ENCODE measurements around the gene POR.

DNA sequence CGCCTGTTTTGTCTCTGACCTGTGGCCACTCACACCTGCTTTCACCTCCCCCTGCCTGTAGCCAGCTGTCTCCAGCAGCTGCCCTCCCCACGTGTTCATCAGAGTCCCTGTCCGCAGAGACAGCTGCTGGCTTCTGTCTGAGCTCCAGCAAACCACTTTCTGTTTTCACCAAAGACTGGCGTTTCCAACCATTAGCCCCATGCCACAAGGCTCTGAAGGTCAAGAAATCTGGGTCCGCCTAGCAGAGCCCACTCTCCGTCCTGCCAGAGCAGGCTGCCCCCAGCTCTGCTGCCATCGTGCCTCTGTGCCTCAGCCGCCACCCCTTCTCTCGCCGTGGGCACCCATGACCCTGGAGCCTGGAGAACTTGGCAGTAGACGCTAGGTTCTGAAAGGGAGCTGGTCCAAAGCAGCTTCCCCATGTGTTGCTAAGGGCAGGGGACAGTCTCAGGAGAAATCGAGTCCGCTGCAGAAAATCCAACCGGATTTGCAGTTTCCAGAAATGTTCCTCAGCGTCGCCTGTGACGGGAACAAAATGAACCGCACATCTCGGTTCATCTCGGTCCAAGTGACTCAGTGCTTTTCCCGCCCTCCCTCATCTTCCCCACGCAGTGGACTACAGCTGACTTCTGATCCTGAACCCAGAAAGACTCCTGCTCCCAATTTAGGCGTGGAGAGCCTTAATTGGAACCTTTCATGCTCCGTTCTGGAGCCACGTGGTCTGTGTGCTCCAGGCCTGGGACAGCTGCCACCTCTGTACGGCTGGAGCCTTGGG is 51.4 kb downstream of the POR start:
- no peak for TF ChIP-seq POLR2A (IDR thresholded peaks at IDR 0.05; ENCODE audit: extremely low read depth, insufficient read length)
- TF ChIP-seq, protein P1, sequence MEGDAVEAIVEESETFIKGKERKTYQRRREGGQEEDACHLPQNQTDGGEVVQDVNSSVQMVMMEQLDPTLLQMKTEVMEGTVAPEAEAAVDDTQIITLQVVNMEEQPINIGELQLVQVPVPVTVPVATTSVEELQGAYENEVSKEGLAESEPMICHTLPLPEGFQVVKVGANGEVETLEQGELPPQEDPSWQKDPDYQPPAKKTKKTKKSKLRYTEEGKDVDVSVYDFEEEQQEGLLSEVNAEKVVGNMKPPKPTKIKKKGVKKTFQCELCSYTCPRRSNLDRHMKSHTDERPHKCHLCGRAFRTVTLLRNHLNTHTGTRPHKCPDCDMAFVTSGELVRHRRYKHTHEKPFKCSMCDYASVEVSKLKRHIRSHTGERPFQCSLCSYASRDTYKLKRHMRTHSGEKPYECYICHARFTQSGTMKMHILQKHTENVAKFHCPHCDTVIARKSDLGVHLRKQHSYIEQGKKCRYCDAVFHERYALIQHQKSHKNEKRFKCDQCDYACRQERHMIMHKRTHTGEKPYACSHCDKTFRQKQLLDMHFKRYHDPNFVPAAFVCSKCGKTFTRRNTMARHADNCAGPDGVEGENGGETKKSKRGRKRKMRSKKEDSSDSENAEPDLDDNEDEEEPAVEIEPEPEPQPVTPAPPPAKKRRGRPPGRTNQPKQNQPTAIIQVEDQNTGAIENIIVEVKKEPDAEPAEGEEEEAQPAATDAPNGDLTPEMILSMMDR (IDR thresholded peaks at IDR 0.05; ENCODE audit: low read depth, low read length): no peak
- TF ChIP-seq MYC (IDR thresholded peaks at IDR 0.05; ENCODE audit: low read depth, low read length): no peak
- TF ChIP-seq, protein P2, sequence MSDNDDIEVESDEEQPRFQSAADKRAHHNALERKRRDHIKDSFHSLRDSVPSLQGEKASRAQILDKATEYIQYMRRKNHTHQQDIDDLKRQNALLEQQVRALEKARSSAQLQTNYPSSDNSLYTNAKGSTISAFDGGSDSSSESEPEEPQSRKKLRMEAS (IDR thresholded peaks at IDR 0.05; ENCODE audit: low read depth, low read length): no peak
